H9 (cell line): Measurements from ENCODE around the gene RIT2. TPM values are rescaled to one million over a fixed set of nuclear protein-coding genes. Genes with fewer than 3 reads are reported as not detected.

Source experiments
- DNase-seq: peaks from one replicate; pipeline ENCODE4 v3.0.0-alpha.2; 2017
- H2AFZ ChIP-seq: one replicate; pipeline ENCODE4 v1.6.1; 2013; ENCODE audit warnings: mild to moderate bottlenecking, low read length, control low read depth, moderate library complexity
- H2AK5ac ChIP-seq: 2 replicates; pipeline ENCODE4 v1.6.1; 2013; ENCODE audit warnings: low read length, control low read depth, mixed read lengths; ENCODE audit not compliant: insufficient read length
- H2BK120ac ChIP-seq: one replicate; pipeline ENCODE4 v1.6.1; 2013; ENCODE audit warnings: low read depth, mild to moderate bottlenecking, low read length, control low read depth, inconsistent platforms; ENCODE audit not compliant: poor library complexity, severe bottlenecking
- H2BK12ac ChIP-seq: 2 replicates; pipeline ENCODE4 v1.6.1; 2013; ENCODE audit warnings: low read length, control low read depth, mixed read lengths, low read depth; ENCODE audit not compliant: insufficient read length
- H2BK15ac ChIP-seq: 2 replicates; pipeline ENCODE4 v1.6.1; 2013; ENCODE audit warnings: low read depth, low read length, control low read depth
- H2BK20ac ChIP-seq: one replicate; pipeline ENCODE4 v1.6.1; 2013; ENCODE audit warnings: low read depth, mild to moderate bottlenecking, low read length, control low read depth, inconsistent platforms; ENCODE audit not compliant: poor library complexity, severe bottlenecking
- H2BK5ac ChIP-seq: 2 replicates; pipeline ENCODE4 v1.6.1; 2013; ENCODE audit warnings: low read length, control low read depth, mixed read lengths; ENCODE audit not compliant: insufficient read length
- H3K14ac ChIP-seq: 2 replicates; pipeline ENCODE4 v1.6.1; 2013; ENCODE audit warnings: low read length, control low read depth; ENCODE audit not compliant: insufficient read depth
- H3K18ac ChIP-seq: 2 replicates; pipeline ENCODE4 v1.6.1; 2013; ENCODE audit warnings: low read depth, mild to moderate bottlenecking, mixed read lengths, low read length, control low read depth; ENCODE audit not compliant: insufficient read length
- H3K23ac ChIP-seq: 2 replicates; pipeline ENCODE4 v1.6.1; 2013; ENCODE audit warnings: low read length, control low read depth, mixed read lengths, low read depth; ENCODE audit not compliant: insufficient read length
- H3K23me2 ChIP-seq: 2 replicates; pipeline ENCODE4 v1.6.1; 2013; ENCODE audit warnings: low read depth, mild to moderate bottlenecking, mixed read lengths, low read length, control low read depth; ENCODE audit not compliant: insufficient read length, poor library complexity, severe bottlenecking
- H3K27ac ChIP-seq: 2 replicates; pipeline ENCODE4 v1.5.1; 2013; ENCODE audit warnings: low read length, control low read depth, mixed read lengths, low read depth; ENCODE audit not compliant: insufficient read length
- H3K27me3 ChIP-seq: 2 replicates; pipeline ENCODE4 v1.6.1; 2013; ENCODE audit warnings: low read length, control low read depth, inconsistent platforms; ENCODE audit not compliant: insufficient read depth
- H3K4ac ChIP-seq: 2 replicates; pipeline ENCODE4 v1.6.1; 2013; ENCODE audit warnings: low read depth, mild to moderate bottlenecking, control low read depth, inconsistent platforms, low read length, moderate library complexity
- H3K4me1 ChIP-seq: 2 replicates; pipeline ENCODE4 v1.6.1; 2013; ENCODE audit warnings: low read length, control low read depth, inconsistent platforms; ENCODE audit not compliant: insufficient read depth
- H3K4me2 ChIP-seq: 2 replicates; pipeline ENCODE4 v1.6.1; 2013; ENCODE audit warnings: low read length, control low read depth, mixed read lengths; ENCODE audit not compliant: insufficient read length, insufficient read depth
- H3K56ac ChIP-seq: 2 replicates; pipeline ENCODE4 v1.6.1; 2013; ENCODE audit warnings: low read depth, mild to moderate bottlenecking, mixed read lengths, low read length, control low read depth; ENCODE audit not compliant: insufficient read length
- H3K79me1 ChIP-seq: 2 replicates; pipeline ENCODE4 v1.6.1; 2013; ENCODE audit warnings: low read depth, mild to moderate bottlenecking, moderate library complexity, low read length, control low read depth, inconsistent platforms; ENCODE audit not compliant: insufficient read depth, poor library complexity, severe bottlenecking
- H3K79me2 ChIP-seq: 2 replicates; pipeline ENCODE4 v1.6.1; 2013; ENCODE audit warnings: low read length, control low read depth, inconsistent platforms; ENCODE audit not compliant: insufficient read depth
- H3K9ac ChIP-seq: 2 replicates; pipeline ENCODE4 v1.6.1; 2013; ENCODE audit warnings: low read length, control low read depth, mixed read lengths; ENCODE audit not compliant: insufficient read length; ENCODE audit errors: extremely low read depth
- H3K9me3 ChIP-seq: one replicate; pipeline ENCODE4 v1.6.1; 2013; ENCODE audit warnings: low read depth, low read length, inconsistent platforms; ENCODE audit not compliant: control insufficient read depth
- H3T11ph ChIP-seq: one replicate; pipeline ENCODE4 v1.6.1; 2013; ENCODE audit warnings: mild to moderate bottlenecking, low read length, control low read depth, inconsistent platforms
- H4K20me1 ChIP-seq: one replicate; pipeline ENCODE4 v1.6.1; 2013; ENCODE audit not compliant: control insufficient read depth, insufficient read length, insufficient read depth
- H4K5ac ChIP-seq: 2 replicates; pipeline ENCODE4 v1.6.1; 2013; ENCODE audit warnings: low read depth, mild to moderate bottlenecking, mixed read lengths, low read length, control low read depth; ENCODE audit not compliant: insufficient read length
- H4K8ac ChIP-seq: replicated peaks from 2 replicates; pipeline ENCODE4 v1.6.1; 2013; ENCODE audit warnings: low read length, control low read depth, mixed read lengths, low read depth; ENCODE audit not compliant: insufficient read length
- H4K91ac ChIP-seq: 2 replicates; pipeline ENCODE4 v1.6.1; 2013; ENCODE audit warnings: low read depth, mild to moderate bottlenecking, moderate library complexity, mixed read lengths, low read length, control low read depth; ENCODE audit not compliant: insufficient read length
- H3K27ac Mint-ChIP-seq, 3 experiments: 2 replicates in 2 of 3; 3 replicates in 1 of 3; pipeline ENCODE4 v1.8.0; 2020 to 2021; ENCODE audit warnings: mixed read lengths in 3 of 3, mild to moderate bottlenecking in 1 of 3, moderate library complexity in 1 of 3
- H3K27me3 Mint-ChIP-seq: 2 replicates; pipeline ENCODE4 v1.8.0; 2021; ENCODE audit warnings: low read depth, mild to moderate bottlenecking, moderate library complexity, mixed read lengths
- H3K36me3 Mint-ChIP-seq, 3 experiments: 2 replicates in 2 of 3; 3 replicates in 1 of 3; pipeline ENCODE4 v1.8.0; 2020 to 2021; ENCODE audit warnings: low read depth in 3 of 3, mixed read lengths in 3 of 3; ENCODE audit not compliant: insufficient read depth in 1 of 3
- H3K4me1 Mint-ChIP-seq, 2 experiments: 2 replicates each; pipeline ENCODE4 v1.8.0; 2020; ENCODE audit warnings: mixed read lengths in 2 of 2
- H3K4me3 Mint-ChIP-seq, 2 experiments: 2 replicates in 1 of 2; 3 replicates in 1 of 2; pipeline ENCODE4 v1.8.0; 2020 to 2021; ENCODE audit warnings: mild to moderate bottlenecking in 2 of 2, mixed read lengths in 2 of 2, moderate library complexity in 1 of 2
- H3K9me3 Mint-ChIP-seq, 2 experiments: 2 replicates in 1 of 2; 3 replicates in 1 of 2; pipeline ENCODE4 v1.8.0; 2020; ENCODE audit warnings: mild to moderate bottlenecking in 2 of 2, mixed read lengths in 2 of 2, moderate library complexity in 1 of 2
- CTCF ChIP-seq: fragments of 200-600 bp; sonication (generic); conservative IDR thresholded peaks from 3 replicates; pipeline ENCODE4 v1.8.0; 2021; ENCODE audit warnings: antibody characterized with exemption, mild to moderate bottlenecking
- WGBS: extraction: QIAGEN DNeasy Blood & Tissue Kit; methylation state at CpG from one replicate; pipeline ENCODE4 v1.1.7; 2013; ENCODE audit warnings: missing lambda C conversion rate, low lambda C conversion rate, mixed read lengths; ENCODE audit not compliant: insufficient read length; ENCODE audit errors: extremely low coverage; 5-methylcytosine and 5-hydroxymethylcytosine counted together
- total RNA-seq: library from RNA; stranded (reverse); gene quantifications from 2 replicates; pipeline ENCODE4 v1.2.1, GENCODE V29; 2021

RIT2 gene
- total RNA-seq, 1 experiment from 2014 or later: 1.2 TPM

GRCh38 chr18:43080671-43081070 is 34.8 kb downstream of the RIT2 start:
- Histone ChIP-seq H2BK5ac (no peak overlapping the region), H4K20me1 (no peaks in the 10 kb centered on the region), H4K91ac (no peak overlapping the region), H2BK15ac (no peak overlapping the region), H2BK20ac (no peak overlapping the region), H3K23me2 (no peaks in the 10 kb centered on the region), H3K27me3 (no peaks in the 10 kb centered on the region), H2BK120ac (no peak overlapping the region), H2AFZ (no peak overlapping the region), H4K8ac (no peak overlapping the region), H3T11ph (no peak overlapping the region), H4K5ac (no peak overlapping the region), H3K18ac (no peak overlapping the region), H3K9ac (no peak overlapping the region), H3K79me2 (no peaks in the 10 kb centered on the region), H3K14ac (no peak overlapping the region), H3K4ac (no peak overlapping the region), H3K23ac (no peak overlapping the region), H2AK5ac (no peak overlapping the region), H3K27ac (no peak overlapping the region), H3K56ac (no peak overlapping the region), H3K79me1 (no peaks in the 10 kb centered on the region), H2BK12ac (no peak overlapping the region), H3K9me3 (no peaks in the 10 kb centered on the region), H3K4me2 (no peak overlapping the region), H3K4me1 (peaks cover 9% of the 10 kb centered on the region)
- Mint-ChIP-seq H3K36me3 (peaks cover 1 to 12% (median 2%) of the 10 kb centered on the region in 3 experiments; a peak in 5 of 7 replicates), H3K9me3 (peaks cover 4 to 7% of the 10 kb centered on the region in 2 experiments; a peak in 4 of 5 replicates), H3K4me1 (peaks cover 38 to 42% of the 10 kb centered on the region in 2 experiments), H3K27ac (peak overlapping the region in 1 of 3 experiments; percentile 26; a peak in 1 of 7 replicates), H3K27me3 (no peaks in the 10 kb centered on the region; the same call in 1 of the 2 replicates), H3K4me3 (no peak overlapping the region)
- no peak for TF ChIP-seq CTCF
- WGBS: no CpG with 5 or more reads among the region's 3 CpGs
- DNase-seq: no peak
